Body of pancreas (tissue), 4 donors: ENCODE measurements around the gene IKZF1. TPM values are rescaled to one million over a fixed set of nuclear protein-coding genes. Genes with fewer than 3 reads are reported as not detected.

Source experiments
- ATAC-seq: fragments of 150-250 bp; one replicate; pipeline ENCODE4 v1.9.1; 2016
- DNase-seq, 4 donors: peaks; one replicate each; pipeline ENCODE4 v3.0.0-alpha.2; 2019
- H3K27ac ChIP-seq, 4 donors: fragments of 200-600 bp; sonication (generic); 1 replicate in 3 of 4; 2 replicates in 1 of 4; pipeline versions ENCODE4 v1.5.1 to v1.6.1; 2016 to 2019; ENCODE audit warnings: mild to moderate bottlenecking in 1 of 4, mixed read lengths in 1 of 4, moderate library complexity in 1 of 4
- H3K27me3 ChIP-seq, 2 donors: fragments of 200-600 bp; sonication (generic); one replicate each; pipeline ENCODE4 v1.6.0; 2016; ENCODE audit warnings: mild to moderate bottlenecking in 1 of 2
- H3K36me3 ChIP-seq, 2 donors: fragments of 200-600 bp; sonication (generic); replicated peaks in 1 of 2; 2 replicates each; pipeline ENCODE4 v1.5.1; 2016; ENCODE audit warnings: low read depth in 2 of 2; ENCODE audit not compliant: insufficient read depth in 1 of 2
- H3K4me1 ChIP-seq: fragments of 200-600 bp; sonication (generic); one replicate; pipeline ENCODE4 v1.6.0; 2016
- H3K4me3 ChIP-seq, 2 donors: fragments of 200-600 bp; sonication (generic); 1 replicate in 1 of 2; 2 replicates in 1 of 2; pipeline ENCODE4 v1.5.1; 2016 to 2019
- H3K9me3 ChIP-seq, 3 donors: fragments of 200-600 bp; sonication (generic); 1 replicate in 2 of 3; 2 replicates in 1 of 3; pipeline ENCODE4 v1.5.1; 2016
- POLR2A ChIP-seq, 3 donors: fragments of 450-650 bp; IDR thresholded peaks; one replicate each; pipeline ENCODE4 v1.6.1; 2016; ENCODE audit warnings: antibody characterized with exemption in 3 of 3, mild to moderate bottlenecking in 2 of 3
- WGBS, 2 donors: methylation state at CpG; one replicate each; pipeline ENCODE4 v1.1.5; 2017; 5-methylcytosine and 5-hydroxymethylcytosine counted together
- intact Hi-C: fragments of 100-400 bp; cut with DNase I; formaldehyde crosslinking; loops from one replicate; pipeline ENCODE4 v1.15.1; 2023
- total RNA-seq, 2 donors: library from RNA; depleted of rRNA; stranded (reverse); fragments of >200 nt; gene quantifications; one replicate each; pipeline ENCODE4 v1.1.0, GENCODE V29; 2016
- TF ChIP-seq, protein P1 (sequence below), 7 experiments: fragments of 450-650 bp in 4 of 7; fragments of 200-600 bp in 3 of 7; sonication (generic) in 3 of 7; IDR thresholded peaks; one replicate each; pipeline ENCODE4 v1.5.1; 2016 to 2019; ENCODE audit warnings: antibody characterized with exemption in 7 of 7

IKZF1 gene
- total RNA-seq, 2 donors from 2014 or later, result 3.9 to 16.5 TPM

DNA sequence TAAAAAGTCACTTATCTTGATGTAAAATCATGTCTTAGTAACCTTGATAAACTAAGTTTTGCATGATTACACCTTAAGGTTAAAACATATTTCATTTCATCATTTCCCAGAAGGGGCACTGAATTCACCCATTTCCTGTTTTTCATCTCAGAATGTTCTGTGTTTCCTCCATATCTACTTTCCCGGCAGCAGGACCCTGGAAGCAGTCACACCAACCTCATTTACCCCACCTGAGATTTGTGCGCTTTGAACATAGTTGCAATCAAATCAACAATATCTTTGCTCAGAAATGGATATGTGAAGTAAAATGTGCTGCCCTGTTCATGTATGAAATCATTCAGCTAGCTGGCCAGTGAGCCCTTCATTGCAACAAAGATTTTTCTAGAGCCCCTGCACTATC, 46.8 kb downstream of the IKZF1 start:
- WGBS, 2 donors, result 53 to 62% methylated on average over 2 of the region's 2 CpGs
- DNase-seq, result no peak
- TF ChIP-seq, protein P1, sequence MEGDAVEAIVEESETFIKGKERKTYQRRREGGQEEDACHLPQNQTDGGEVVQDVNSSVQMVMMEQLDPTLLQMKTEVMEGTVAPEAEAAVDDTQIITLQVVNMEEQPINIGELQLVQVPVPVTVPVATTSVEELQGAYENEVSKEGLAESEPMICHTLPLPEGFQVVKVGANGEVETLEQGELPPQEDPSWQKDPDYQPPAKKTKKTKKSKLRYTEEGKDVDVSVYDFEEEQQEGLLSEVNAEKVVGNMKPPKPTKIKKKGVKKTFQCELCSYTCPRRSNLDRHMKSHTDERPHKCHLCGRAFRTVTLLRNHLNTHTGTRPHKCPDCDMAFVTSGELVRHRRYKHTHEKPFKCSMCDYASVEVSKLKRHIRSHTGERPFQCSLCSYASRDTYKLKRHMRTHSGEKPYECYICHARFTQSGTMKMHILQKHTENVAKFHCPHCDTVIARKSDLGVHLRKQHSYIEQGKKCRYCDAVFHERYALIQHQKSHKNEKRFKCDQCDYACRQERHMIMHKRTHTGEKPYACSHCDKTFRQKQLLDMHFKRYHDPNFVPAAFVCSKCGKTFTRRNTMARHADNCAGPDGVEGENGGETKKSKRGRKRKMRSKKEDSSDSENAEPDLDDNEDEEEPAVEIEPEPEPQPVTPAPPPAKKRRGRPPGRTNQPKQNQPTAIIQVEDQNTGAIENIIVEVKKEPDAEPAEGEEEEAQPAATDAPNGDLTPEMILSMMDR (IDR thresholded peaks at IDR 0.05), result no peak
- TF ChIP-seq POLR2A (IDR thresholded peaks at IDR 0.05), result no peak
- no peaks in the 10 kb centered on the region for H3K36me3 ChIP-seq
- ATAC-seq, result no peak
- intact Hi-C loops, result no loop called here
- no peaks in the 10 kb centered on the region for H3K27me3 ChIP-seq
- H3K4me1 ChIP-seq, result no peaks in the 10 kb centered on the region
- no peak overlapping the region for H3K4me3 ChIP-seq
- no peaks in the 10 kb centered on the region for H3K9me3 ChIP-seq
- no peak overlapping the region for H3K27ac ChIP-seq

DNA sequence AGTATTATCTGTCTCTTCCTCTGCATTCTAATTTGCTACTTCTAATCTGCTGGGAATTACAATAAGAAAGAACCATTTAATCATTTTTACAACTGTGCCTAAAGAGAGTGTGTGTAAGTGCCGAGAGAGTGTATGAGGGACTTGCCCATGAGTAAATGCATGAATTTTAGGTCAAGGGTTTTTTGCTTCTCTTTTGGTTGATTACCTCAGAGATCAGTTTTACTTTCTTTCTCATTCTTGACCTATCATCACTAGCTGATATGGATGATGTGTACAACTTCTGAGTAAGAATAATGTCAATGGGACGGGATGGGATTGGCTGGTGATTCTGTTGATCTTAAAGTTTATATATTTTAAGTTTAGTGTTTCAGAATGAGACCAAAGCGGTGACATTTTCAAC, 47.8 kb downstream of the IKZF1 start:
- no peak overlapping the region for H3K27ac ChIP-seq
- 73% methylated on average over 3 of the region's 3 CpGs for WGBS, 2 donors

DNA sequence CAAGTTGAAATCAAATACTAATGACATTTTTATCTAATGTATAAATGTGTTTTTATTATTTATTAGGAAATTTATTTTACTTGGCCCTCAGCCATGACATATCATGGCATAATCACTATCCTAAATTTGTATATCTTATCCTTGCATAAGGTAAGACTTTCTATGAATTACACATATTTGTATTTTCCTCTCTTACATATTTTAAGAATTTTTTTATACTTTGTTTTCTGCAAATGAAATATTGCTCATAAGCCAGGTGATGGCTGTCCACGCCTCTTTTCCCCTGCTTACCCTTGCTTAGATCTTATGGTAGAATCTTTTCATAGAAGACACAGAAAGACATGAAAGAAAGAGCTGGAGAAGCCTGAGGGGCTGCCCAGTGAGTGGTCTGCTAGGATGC, 48.2 kb downstream of the IKZF1 start:
- 78 to 87% methylated on average over 1 of the region's 1 CpG for whole genome bisulfite sequencing, 2 donors

More for the DNA sequence above, 47.8 kb downstream of the IKZF1 start:
- Histone ChIP-seq H3K27me3 (no peaks in the 10 kb centered on the region), H3K36me3 (no peaks in the 10 kb centered on the region), H3K4me3 (no peak overlapping the region), H3K9me3 (no peaks in the 10 kb centered on the region), H3K4me1 (no peaks in the 10 kb centered on the region)
- DNase-seq (no peak), ATAC-seq (no peak)
- TF ChIP-seq POLR2A (IDR thresholded peaks at IDR 0.05), result no peak
- TF ChIP-seq, protein P1 (IDR thresholded peaks at IDR 0.05), result no peak
- intact Hi-C loops, result no loop called here

DNA sequence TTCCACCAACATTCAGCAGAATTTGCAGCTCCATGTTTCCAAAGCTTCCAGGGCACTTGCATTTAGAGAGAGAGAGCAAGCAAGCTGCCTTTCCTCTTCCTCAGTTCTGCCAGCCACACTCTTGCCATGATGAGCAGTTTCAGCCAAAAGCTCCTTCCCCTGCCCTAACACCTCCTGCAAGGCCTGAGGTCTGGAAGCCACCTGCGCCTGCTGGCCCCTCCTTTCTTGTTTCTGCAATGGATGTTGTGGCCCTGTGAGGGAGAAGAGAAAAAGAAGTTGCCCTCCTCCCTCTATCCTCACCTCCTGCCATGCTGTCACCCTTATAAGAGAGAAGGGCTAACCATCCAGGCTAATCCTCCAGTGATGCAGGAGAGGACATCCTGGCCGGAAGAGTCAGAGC, 48.7 kb downstream of the IKZF1 start:
- no peak for DNase-seq
- Histone ChIP-seq H3K4me3 (no peak overlapping the region), H3K4me1 (no peaks in the 10 kb centered on the region), H3K27ac (no peak overlapping the region), H3K36me3 (no peaks in the 10 kb centered on the region), H3K9me3 (no peaks in the 10 kb centered on the region), H3K27me3 (no peaks in the 10 kb centered on the region)
- no peak for ATAC-seq
- TF ChIP-seq, protein P1 (IDR thresholded peaks at IDR 0.05), result no peak
- no peak for TF ChIP-seq POLR2A (IDR thresholded peaks at IDR 0.05)
- 62 to 83% methylated on average over 2 of the region's 2 CpGs for WGBS, 2 donors
- intact Hi-C loops, result no loop called here

More for the DNA sequence above, 48.2 kb downstream of the IKZF1 start:
- ATAC-seq, result no peak
- Histone ChIP-seq H3K9me3 (no peaks in the 10 kb centered on the region), H3K4me1 (no peaks in the 10 kb centered on the region), H3K4me3 (no peak overlapping the region), H3K27me3 (no peaks in the 10 kb centered on the region), H3K27ac (no peak overlapping the region), H3K36me3 (no peaks in the 10 kb centered on the region)
- intact Hi-C loops, result no loop called here
- TF ChIP-seq POLR2A (IDR thresholded peaks at IDR 0.05), result no peak
- TF ChIP-seq, protein P1 (IDR thresholded peaks at IDR 0.05), result no peak
- DNase-seq, result no peak

DNA sequence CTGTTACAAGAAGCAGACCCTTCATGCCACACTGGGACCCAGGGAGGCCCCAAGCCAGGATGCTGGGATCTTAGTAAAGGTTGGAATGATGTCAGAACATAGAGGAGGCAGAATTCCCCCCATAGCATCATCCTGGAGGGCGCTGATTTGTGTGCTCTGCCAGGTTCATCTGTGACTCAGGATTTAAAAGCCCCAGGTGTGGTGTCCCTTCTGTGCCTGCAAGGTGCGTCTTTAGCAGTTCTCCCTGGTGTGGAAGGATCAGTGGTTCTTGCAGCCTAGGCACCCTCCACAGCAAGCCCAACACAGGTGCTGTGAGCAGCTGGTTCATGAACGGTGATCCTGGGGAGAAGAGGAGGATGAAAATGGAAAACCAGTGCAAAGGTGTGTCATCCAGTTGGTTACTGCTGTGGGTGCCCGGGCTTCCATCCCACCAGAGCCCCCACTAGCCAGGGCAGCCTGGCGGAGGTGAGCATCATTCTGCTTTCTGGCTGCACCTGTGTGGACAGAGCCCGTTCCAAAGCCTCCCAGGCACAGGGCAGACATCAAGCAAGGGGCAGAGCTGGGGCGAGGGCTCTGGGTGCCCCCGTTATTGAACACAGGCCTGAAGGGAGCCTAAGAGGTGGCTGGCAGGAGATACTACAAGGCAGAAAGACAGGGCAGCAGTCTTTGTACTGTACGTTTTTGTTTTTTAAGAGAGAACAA, 49.5 kb downstream of the IKZF1 start:
- intact Hi-C loops, result no loop called here
- Histone ChIP-seq H3K36me3 (no peaks in the 10 kb centered on the region), H3K4me1 (no peaks in the 10 kb centered on the region), H3K27me3 (no peaks in the 10 kb centered on the region), H3K4me3 (no peak overlapping the region), H3K27ac (no peak overlapping the region), H3K9me3 (no peaks in the 10 kb centered on the region)
- DNase-seq (no peak), ATAC-seq (no peak)
- TF ChIP-seq, protein P1 (IDR thresholded peaks at IDR 0.05), result no peak
- TF ChIP-seq POLR2A (IDR thresholded peaks at IDR 0.05), result no peak
- WGBS, 2 donors, result 47 to 51% methylated on average over 9 of the region's 9 CpGs
